Measurements from ENCODE around the gene PLS1.
"Not testable (repeated sequence)": the region's sequence is repeated elsewhere in the genome, so short reads cannot be mapped to it uniquely, and the experiment has no call there.

Gene PLS1, protein sequence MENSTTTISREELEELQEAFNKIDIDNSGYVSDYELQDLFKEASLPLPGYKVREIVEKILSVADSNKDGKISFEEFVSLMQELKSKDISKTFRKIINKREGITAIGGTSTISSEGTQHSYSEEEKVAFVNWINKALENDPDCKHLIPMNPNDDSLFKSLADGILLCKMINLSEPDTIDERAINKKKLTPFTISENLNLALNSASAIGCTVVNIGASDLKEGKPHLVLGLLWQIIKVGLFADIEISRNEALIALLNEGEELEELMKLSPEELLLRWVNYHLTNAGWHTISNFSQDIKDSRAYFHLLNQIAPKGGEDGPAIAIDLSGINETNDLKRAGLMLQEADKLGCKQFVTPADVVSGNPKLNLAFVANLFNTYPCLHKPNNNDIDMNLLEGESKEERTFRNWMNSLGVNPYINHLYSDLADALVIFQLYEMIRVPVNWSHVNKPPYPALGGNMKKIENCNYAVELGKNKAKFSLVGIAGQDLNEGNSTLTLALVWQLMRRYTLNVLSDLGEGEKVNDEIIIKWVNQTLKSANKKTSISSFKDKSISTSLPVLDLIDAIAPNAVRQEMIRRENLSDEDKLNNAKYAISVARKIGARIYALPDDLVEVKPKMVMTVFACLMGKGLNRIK

DNA sequence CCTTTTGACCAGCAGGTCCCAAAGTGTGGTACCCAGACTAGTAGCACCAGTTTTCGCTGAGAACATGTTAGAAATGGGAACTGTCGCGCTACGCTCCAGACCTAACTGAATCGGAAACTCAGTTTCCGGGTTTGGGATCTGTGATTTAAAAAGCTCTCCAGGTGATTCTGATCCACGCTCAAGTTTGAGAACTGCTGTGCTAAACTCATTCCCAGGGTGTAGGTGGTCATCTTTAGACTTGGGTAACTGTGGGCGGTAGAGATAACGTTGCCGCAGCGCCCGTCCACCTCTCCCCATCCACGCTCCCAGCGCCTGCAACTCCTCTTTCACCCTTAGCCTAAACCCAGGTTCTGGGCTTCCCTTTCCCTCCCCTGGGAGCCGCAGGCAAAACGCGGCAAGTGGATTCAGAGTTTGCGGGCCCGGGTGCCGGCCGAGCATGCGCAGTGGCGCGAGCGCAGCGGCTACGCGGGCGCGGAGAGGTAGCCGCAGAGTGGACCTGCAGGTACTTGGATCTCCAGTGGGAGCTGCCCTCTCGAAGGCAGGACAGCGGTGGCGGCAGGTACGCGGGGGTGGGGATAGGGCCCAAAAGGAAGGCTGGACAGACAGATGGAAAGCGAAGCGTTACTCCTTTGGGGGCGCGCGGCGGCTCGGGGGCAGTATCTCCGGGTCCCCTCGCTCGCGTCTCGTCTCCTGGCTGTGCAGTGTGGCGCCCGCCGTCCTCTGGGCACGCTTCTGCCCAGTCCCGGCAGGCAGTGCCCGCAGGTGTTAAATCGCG is at the start of gene PLS1:
Gene PLS1, plus strand, starts transcription at position 443 of the 775 bp plus-strand sequence. CDS start 67,845 bp downstream, outside the sequence.
- peak; percentile 68 for DNase-seq

DNA sequence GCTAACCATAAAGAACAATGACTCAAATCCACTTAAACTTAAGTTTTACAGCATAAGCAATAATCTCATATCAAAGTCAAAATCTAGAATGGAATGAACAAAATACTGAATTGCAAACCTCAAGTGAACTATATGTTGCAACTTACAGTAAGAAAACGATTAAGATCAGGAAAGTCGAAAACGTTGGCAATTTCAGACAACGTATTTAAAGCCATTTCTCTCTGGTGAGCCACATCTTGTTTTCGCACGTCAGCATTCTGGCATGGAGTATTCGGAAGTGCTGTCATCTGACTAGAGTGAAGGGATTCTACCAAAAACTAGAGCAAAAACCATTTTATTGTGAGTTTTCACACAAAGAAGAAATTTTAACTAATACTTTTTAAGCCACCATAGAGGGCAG is 46.2 kb upstream of the PLS1 start:
- DNase-seq = no peak

DNA sequence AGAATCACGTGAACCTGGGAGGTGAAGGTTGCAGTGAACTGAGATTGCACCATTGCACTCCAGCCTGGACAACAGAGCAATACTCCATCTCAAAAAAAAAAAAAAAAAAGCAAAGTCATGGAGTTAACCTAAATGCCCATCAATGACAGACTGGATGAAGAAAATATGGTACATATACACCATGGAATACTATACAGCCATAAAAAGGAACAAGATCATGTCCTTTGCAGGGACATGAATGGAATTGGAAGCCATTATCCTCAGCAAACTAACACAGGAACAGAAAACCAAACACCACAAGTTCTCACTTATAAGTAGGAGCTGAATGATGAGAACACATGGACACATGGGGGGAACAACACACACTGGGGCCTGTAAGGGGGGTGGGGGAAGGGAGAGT is 43.6 kb upstream of the PLS1 start:
- not testable (repeated sequence) for DNase-seq

DNA sequence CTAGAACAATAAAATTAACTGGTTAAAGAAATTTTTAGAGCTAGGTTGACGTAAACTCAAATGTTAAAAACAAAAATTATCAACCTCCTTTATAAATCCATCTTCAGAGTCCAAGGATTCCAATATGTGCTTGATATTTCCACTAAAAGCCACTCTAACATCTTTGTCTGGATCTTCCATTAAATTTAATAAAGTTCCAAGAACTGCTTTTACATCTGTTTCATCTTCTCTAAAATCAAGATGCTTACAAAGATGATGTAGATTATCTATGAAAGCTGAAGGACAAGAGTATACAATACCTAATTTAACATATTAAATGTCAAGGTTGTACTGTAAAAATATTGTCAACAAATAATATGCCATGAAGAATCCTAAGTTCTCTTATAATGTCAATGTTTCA is 42.5 kb upstream of the PLS1 start:
- no peak for DNase-seq

DNA sequence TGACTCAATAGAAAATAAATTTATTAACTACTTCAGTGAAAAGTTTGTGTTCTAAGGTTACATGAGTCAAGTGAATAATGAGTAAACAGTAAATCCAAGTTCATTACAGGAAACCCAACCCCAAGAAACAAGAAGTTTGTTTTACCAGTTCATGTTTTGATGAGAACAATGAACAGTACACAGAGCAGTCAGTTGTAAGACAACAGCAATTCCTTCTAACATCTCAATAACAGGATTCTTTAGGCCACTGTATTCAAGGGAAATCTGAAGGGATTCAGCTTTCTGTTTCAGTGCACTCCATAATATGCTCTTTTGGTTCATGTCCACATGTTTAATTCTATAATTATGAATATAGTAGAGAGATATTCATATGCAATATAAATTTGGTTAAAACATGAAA is 36.1 kb upstream of the PLS1 start:
- no peak for DNase-seq

DNA sequence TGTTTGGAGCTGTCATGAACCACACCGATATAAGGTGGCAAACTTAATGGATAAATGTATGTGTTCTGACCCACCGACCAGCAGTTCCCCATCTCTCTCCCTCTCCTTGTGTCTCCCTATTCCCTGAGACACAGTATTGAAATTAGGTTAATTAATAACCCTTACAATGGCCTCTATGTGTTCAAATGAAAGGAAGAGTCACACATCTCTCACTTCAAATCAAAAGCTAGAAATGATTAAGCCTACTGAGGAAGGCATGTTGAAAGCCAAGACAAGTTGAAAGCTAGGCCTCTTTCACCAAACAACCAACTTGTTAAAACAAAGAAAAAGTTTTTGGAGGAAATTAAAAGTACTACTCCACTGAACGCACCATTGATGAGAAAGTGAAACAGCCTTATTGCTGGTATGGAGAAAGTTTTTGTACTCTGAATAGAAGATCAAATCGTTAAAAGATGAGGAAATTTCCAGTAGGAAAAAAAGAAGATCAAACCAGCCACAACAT is 32.6 kb upstream of the PLS1 start:
- DNase-seq = no peak

DNA sequence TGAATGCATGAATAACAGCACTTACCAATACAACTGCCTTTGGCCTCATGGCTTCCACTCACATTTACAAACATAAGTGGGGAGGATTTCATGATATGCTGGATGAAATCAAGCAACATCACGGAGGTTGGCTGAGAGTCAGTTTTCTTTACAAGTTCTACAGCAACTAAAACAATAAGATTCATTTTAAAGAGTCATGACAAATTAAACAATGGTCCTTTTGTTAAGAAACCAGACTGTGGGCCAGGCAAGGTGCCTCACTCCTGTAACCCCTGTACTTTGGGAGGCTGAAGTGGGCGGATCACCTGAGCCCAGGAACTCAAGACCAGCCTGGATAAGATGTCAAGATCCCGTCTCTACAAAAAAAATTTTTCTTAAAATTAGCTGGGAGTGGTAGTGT is 30.1 kb upstream of the PLS1 start:
- no peak for DNase-seq

DNA sequence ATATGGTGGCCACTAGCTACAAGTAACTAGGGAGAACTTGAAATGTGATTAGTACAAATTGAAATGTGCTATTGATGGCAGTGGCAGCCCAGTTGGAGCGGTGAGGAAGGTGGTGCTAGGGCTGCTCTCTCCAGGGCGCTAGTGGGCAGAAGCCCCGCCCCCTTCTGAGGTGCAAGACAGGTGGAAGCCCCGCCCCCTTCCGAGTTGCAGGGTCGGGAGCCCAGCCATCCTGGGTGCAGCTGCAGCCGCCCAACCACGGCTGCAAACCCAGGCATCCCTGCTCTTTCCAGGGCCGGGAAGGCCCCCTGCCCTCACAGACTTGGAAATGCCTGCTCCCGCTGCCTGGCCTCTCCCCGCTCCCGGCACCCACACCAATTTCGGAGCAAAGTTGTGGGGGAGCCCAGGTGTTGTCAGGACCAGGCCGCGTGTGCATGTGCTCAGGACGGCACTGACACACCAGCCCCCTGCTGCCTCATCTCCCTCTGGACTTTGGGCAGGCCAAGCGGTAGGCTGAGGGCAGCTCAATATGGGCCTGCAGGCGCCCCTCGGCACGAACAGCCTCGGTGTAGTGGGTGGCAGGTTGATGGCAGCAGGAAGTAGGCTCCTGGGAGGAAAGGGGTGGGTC is 27.7 kb upstream of the PLS1 start:
- DNase-seq = no peak

DNA sequence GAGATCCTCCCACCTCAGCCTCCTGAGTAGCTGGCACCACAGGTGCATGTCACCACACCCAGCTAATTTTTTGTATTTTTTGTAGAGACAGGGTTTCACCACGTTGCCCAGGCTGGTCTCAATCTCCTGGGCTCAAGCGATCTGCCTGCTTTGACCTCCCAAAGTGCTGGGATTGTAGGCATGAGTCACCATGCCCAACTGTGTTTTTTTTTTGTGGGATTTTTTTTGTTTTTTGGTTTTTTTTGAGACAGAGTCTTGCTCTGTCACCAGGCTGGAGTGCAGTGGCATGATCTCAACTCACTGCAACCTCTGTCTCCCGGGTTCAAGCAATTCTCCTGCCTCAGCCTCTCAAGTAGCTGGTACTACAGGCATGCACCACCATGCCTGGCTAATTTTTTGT is 26.8 kb upstream of the PLS1 start:
- DNase-seq = not testable (repeated sequence)

DNA sequence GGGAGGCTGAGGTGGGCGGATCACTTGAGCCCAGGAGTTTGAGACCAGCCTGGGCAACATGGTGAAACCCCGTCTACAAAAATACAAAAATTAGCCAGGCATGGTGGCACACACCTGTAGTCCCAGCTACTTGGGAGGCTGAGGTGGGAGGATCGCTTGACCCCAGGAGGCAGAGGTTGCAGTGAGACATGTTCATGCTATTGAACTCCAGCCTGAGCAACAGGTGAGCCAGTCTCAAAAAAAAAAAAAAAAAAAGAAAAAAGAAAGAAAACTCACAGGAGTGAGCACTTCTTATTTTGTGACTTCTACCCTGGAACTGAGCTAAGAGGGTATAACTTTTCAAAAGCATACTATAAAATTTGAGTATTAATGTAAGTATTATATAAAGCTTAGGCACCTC is 22.0 kb upstream of the PLS1 start:
- DNase-seq = not testable (repeated sequence)

DNA sequence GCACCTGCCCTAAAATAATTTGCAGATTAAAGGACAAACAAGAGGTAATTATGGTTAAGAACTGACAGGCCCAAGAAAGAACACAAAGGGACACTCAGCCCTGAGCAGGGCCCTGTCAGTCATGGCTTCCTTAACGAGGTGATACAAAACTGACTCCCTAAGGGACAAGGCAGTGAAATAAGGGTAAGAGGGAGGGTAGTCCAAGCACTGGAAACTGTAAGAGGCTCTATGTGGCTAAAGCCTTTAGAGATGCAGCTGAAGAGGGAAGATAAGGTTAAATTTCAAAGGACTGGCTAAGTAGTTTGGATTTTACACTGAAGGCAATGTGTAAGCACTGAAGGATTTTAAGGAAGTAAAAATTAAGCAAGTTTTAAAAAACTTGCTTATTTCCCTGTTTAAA is 21.5 kb upstream of the PLS1 start:
- no peak for DNase-seq

DNA sequence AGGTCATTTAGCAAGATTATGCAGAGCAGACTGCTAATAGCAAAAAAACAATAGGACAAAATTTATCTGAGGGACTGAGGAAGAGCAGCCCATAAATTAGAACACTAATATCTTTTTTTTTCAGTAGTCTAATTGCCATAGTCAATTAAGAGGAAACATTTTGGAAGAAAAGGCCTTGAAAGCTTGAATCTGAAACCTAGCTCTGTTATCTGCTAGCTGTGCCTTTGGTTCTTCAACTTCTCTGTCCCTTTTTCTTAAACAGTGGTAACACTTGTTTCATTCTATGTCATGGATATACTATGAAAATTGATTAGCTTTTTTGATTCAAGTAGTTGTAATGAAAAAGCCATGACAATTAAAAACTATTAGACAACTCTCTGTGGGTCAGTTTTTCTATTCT is 19.4 kb upstream of the PLS1 start:
- no peak for DNase-seq

DNA sequence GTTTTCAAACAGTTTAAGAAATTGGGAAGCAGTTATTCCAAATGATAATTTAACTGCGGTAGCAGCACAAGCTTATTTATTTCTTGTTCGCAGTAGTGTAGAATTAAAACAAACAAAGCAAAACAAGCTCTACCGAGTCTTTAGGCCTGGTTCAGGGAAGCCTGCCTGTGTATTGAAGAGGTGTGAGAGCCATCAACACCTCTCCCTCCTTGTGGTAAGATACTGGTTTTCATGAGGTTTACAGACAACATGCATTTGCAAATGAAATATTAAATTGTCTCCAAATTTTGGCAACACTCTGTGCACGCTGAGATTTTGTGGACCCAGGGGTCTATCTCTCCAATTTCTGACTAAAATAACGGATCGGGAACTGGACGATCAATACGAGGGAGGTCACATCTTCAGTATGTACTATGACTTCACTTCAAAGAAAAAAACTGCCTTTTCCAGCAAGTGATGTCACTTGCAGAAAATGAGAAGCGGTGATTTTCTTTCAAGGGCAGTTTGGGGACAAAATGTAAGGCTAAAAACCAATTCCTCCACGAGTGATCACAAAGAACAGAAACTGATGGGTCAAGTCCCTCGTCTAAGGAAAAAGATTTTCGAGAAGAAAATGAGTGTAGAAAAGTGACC is 18.4 kb upstream of the PLS1 start:
- DNase-seq = no peak

DNA sequence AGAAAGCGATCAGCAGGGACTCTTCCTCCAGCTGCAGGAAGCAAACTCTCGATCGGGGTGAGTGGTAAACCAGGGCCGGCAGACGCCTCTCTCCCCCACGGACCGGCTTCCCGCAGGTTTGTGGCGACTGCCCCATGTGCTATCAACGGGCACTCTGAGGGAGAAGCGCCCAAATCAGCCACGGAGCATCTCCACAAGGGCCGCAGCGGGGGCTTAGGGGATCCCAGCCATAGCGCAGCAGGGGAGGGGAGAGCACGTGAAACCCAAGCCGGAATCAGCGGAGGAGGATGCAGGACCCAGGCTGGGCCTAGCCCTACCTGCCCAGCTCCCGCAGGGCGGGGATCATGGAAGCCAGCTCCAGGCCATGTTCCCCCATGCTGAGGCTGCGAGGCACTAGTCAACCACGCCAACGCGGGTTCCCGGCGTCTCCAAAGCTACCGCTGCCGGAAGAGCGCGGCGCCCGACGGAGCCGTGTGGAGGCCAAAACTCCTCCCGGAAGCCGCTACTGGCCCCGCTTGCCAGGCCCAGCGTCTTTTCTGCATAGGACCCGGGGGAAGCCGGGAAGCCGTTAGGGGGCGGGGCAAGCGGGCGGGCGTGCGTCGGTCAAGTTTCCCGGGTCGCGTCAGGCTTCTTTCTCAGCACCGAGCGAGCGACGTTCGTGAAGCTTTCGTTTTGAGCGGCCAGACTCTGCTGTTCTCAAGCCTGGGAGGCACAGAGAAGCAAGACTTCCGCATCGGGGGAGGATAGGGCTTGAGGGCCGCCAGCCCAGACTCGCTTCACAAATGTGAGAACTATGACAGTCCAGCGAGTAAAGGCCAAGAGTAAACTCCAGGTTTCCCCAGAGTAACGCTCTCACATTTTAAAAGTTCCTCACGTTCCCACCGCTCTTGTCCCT is 17.6 kb upstream of the PLS1 start, which contains the start of gene ATR:
Gene ATR, minus strand, starts transcription at position 405 of the 895 bp plus-strand sequence. Its CDS starts 29 bp downstream, at position 376.
- peak; percentile 87 for DNase-seq

DNA sequence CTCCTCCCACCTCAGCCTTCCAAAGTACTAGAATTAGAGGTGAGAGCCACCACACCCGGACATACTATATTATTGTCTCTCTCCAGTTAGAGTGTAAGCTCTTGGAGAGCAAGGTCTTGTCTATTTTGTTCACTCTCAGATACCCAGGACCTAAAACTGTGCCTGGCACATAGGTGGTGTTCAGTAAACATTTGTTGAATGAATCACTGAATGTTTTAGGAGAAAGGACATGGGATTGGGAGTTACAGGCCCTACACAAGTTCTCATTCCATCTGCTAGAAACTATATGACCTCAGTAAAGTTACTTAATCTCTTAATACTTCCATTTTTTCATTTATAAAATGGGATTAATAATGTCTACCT is 16.2 kb upstream of the PLS1 start:
- no peak for DNase-seq

DNA sequence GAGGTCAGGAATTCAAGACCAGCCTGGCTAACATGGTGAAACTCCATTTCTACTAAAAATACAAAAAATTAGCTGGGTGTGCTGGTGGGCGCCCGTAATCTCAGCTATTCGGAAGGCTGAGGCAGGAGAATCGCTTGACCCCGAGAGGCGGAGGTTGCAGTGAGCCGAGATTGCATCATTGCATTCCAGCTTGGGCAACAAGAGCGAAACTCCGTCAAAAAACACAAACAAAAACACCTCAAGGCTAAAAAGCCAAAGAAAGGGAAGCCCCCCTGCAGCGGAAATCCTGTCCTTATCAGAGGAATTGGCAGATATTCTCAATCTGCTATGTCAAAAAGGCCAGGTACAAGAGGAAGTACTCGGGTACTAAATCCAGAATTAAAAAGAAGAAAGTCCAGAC is 15.1 kb upstream of the PLS1 start:
- DNase-seq = not testable (repeated sequence)

DNA sequence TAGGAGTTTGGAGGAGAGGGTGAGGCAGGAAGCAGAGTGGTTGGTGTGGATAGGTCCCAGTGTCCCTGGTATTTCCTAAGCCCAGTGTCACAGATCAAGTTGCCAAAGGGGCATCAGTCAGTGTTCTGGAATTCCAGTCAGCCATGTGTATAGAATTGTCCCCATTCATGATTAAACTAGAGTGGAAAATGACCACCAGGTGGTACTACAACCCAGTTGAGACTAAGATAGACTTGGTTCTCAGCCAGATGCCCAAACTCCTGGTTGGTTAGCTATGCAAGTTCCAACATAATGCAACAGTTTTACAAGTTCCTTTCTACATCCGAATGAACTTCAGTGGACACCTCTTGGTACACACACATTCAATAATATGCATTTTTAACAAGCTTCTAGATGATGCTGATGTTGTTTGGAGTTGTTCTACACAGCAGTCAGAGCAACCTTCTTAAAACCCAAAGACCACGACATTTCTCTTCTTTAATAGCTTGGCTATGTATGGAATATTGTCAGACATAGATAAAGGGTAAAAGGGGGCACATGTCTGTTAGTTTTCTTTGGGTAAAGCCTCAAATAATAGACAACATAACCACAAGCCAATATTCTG is 9.3 kb upstream of the PLS1 start:
- peak; percentile 37 for DNase-seq

DNA sequence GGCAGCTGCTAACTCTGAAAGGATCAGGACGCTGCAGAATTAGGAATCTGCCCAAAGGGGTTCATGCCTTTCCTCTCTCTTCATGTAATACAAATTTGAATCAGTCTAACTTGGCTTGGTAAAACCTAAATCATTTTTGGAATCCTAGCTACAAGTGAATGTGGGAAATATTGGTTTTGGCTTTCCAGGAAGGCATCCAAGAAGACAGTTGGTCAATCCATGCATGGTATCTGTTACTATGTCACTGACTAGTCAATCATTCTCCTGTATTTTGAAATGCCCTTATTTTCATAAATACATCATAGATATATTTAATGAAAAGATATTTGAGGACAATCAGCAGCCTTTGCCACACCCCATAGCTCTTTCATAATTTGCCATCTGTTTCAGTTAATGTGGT is 7.5 kb upstream of the PLS1 start:
- no peak for DNase-seq

DNA sequence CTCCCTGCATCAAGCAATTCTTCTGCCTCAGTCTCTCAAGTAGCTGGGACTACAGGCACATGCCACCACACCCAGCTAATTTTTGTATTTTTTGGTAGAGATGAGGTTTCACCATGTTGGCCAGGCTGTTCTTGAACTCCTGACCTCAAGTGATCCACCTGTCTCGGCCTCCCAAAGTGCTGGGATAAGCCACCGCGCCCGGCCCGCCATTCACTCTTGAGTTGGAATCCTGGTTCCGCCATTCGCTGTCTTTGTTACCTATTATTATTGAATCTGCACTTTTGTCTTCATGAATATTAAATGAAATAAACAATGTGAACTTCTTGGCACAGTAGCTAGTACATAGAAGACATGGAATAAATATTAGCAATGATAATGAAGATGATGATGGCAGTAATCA is 3.9 kb upstream of the PLS1 start:
- DNase-seq = not testable (repeated sequence)

DNA sequence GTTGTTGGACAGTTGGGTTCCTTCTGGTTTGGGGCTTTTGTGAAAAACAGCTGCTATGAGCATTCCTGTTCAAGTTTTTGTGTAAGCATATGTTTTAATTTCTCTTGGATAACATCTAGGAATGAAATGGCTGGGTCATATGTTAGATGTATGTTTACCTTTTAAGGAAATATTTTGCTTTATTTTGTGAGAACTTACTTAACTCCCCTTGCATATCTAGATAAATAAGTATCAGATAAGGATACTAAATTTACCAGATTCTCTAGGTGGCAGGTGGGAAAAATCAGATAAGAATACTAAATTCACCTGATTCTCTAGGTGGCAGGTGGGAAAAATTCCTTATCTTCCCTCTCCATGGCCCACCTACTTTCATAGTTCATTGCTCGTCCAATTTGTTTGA is 1.1 kb upstream of the PLS1 start:
- DNase-seq = no peak

DNA sequence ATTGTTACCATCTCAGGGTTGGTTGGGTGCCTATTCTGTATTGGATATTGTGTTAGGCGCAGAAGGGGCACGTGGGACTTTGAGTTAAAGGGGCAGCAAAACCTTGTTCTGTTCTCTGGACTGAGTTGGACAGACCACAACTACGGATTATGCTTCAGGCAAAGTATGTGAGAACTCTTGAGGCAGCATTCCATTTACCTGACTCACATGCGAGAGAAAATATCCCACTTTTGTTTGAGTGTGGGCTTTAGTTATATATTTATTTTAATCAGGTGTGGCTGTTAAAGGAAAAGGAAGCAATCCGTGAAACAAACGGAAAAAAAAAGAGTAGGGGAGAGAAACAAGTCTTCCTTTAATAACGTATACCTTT is 627 bp upstream of the PLS1 start:
- DNase-seq = no peak

Measured in NCI-H1048 (cell line).